ENCODE data around the gene DNM3.

- TF ChIP-seq, protein P1, sequence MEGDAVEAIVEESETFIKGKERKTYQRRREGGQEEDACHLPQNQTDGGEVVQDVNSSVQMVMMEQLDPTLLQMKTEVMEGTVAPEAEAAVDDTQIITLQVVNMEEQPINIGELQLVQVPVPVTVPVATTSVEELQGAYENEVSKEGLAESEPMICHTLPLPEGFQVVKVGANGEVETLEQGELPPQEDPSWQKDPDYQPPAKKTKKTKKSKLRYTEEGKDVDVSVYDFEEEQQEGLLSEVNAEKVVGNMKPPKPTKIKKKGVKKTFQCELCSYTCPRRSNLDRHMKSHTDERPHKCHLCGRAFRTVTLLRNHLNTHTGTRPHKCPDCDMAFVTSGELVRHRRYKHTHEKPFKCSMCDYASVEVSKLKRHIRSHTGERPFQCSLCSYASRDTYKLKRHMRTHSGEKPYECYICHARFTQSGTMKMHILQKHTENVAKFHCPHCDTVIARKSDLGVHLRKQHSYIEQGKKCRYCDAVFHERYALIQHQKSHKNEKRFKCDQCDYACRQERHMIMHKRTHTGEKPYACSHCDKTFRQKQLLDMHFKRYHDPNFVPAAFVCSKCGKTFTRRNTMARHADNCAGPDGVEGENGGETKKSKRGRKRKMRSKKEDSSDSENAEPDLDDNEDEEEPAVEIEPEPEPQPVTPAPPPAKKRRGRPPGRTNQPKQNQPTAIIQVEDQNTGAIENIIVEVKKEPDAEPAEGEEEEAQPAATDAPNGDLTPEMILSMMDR (IDR thresholded peaks at IDR 0.05) = no peak
- no peak for TF ChIP-seq EZH2 (IDR thresholded peaks at IDR 0.05)
- no peak for TF ChIP-seq EZH2phosphoT487 (IDR thresholded peaks at IDR 0.05)
Observed at GRCh38 chr1:172069534-172069933, 228.2 kb downstream of the DNM3 start.

Data from neural progenitor cell (in vitro differentiated cells).